IMR-90 (cell line): ENCODE data around the gene FOXI1. TPM values are rescaled to one million over a fixed set of nuclear protein-coding genes. Genes with fewer than 3 reads are reported as not detected.

Experiments
- ATAC-seq: fragments of 200-7000 bp; cut with Tn5 transposase; 2 replicates; pipeline ENCODE4 v1.9.1; 2020; ENCODE audit warnings: low read depth, mild to moderate bottlenecking, moderate library complexity
- BruUV-seq: library from RNA; stranded (reverse); fragments of 400-500 nt; replicated peaks from 2 replicates; lab custom pipeline; 2021; lab: Mats Ljungman, UMichigan
- CTCF ChIA-PET: fragments of 300-600 bp; formaldehyde crosslinking; extraction: SDS; loops from one replicate; lab custom pipeline; 2021; ENCODE audit warnings: antibody characterized with exemption; lab: Yijun Ruan, JAX
- POLR2A ChIA-PET: fragments of 300-600 bp; sonication (Branson Sonifier 250); formaldehyde crosslinking; loops from one replicate; lab custom pipeline; 2022; ENCODE audit warnings: antibody characterized with exemption; ENCODE audit not compliant: unreplicated experiment; lab: Charles Lee
- DNase-seq: peaks from one replicate; pipeline ENCODE4 v3.0.0; 2013
- H2AFZ ChIP-seq: replicated peaks from 2 replicates; pipeline ENCODE3; 2013; ENCODE audit warnings: low read length, mild to moderate bottlenecking; ENCODE audit not compliant: poor library complexity
- H2AK5ac ChIP-seq: 2 replicates; pipeline ENCODE4 v1.6.1; 2013; ENCODE audit warnings: low read depth, low read length, inconsistent platforms
- H2AK9ac ChIP-seq: replicated peaks from 2 replicates; pipeline ENCODE3; 2013; ENCODE audit warnings: mild to moderate bottlenecking, low read depth, low read length, moderate library complexity; ENCODE audit not compliant: poor library complexity
- H2BK120ac ChIP-seq: 2 replicates; pipeline ENCODE4 v1.6.1; 2013; ENCODE audit warnings: low read depth, low read length, inconsistent platforms
- H2BK15ac ChIP-seq: 3 replicates; pipeline ENCODE4 v1.6.1; 2013; ENCODE audit warnings: low read depth, low read length, inconsistent platforms
- H2BK20ac ChIP-seq: 2 replicates; pipeline ENCODE4 v1.6.1; 2013; ENCODE audit warnings: low read depth, mild to moderate bottlenecking, inconsistent platforms, low read length, moderate library complexity
- H2BK5ac ChIP-seq: 2 replicates; pipeline ENCODE4 v1.6.1; 2013; ENCODE audit warnings: mild to moderate bottlenecking, low read depth, low read length, inconsistent platforms; ENCODE audit not compliant: poor library complexity, severe bottlenecking
- H3K14ac ChIP-seq: replicated peaks from 2 replicates; pipeline ENCODE4 v1.6.1; 2013; ENCODE audit warnings: low read depth, low read length, inconsistent platforms
- H3K18ac ChIP-seq: 2 replicates; pipeline ENCODE4 v1.6.1; 2013; ENCODE audit warnings: low read depth, low read length, control low read depth
- H3K23ac ChIP-seq: 2 replicates; pipeline ENCODE4 v1.6.1; 2013; ENCODE audit warnings: low read depth, low read length, inconsistent platforms
- H3K27ac ChIP-seq: 2 replicates; pipeline ENCODE4 v1.5.1; 2013; ENCODE audit warnings: mild to moderate bottlenecking, control low read depth, low read length; ENCODE audit not compliant: insufficient read depth
- H3K27me3 ChIP-seq: 2 replicates; pipeline ENCODE4 v1.6.1; 2013; ENCODE audit warnings: low read length; ENCODE audit not compliant: control insufficient read depth, insufficient read depth
- H3K36me3 ChIP-seq: 2 replicates; pipeline ENCODE4 v1.6.1; 2013; ENCODE audit warnings: low read length, mixed read lengths; ENCODE audit not compliant: control insufficient read depth, insufficient read depth
- H3K4ac ChIP-seq: 2 replicates; pipeline ENCODE4 v1.6.1; 2013; ENCODE audit warnings: low read depth, low read length, inconsistent platforms
- H3K4me1 ChIP-seq: 2 replicates; pipeline ENCODE4 v1.6.1; 2013; ENCODE audit warnings: low read length, mixed read lengths; ENCODE audit not compliant: control insufficient read depth, insufficient read depth
- H3K4me2 ChIP-seq: 2 replicates; pipeline ENCODE4 v1.6.1; 2013; ENCODE audit warnings: low read depth, mild to moderate bottlenecking, control low read depth, low read length, moderate library complexity
- H3K4me3 ChIP-seq: 2 replicates; pipeline ENCODE4 v1.5.1; 2013; ENCODE audit warnings: low read depth, mild to moderate bottlenecking, control low read depth, low read length, moderate library complexity; ENCODE audit not compliant: insufficient read depth
- H3K56ac ChIP-seq: 2 replicates; pipeline ENCODE4 v1.6.1; 2013; ENCODE audit warnings: low read length, inconsistent platforms; ENCODE audit not compliant: insufficient read depth; ENCODE audit errors: extremely low read depth
- H3K79me1 ChIP-seq, 2 experiments: 2 replicates each; pipeline ENCODE4 v1.6.1; 2013; ENCODE audit warnings: low read length in 2 of 2, inconsistent platforms in 1 of 2, low read depth in 1 of 2
- H3K9ac ChIP-seq: 2 replicates; pipeline ENCODE4 v1.6.1; 2013; ENCODE audit warnings: low read depth, low read length, control low read depth
- H3K9me1 ChIP-seq: 2 replicates; pipeline ENCODE4 v1.6.1; 2013; ENCODE audit warnings: low read length, inconsistent platforms; ENCODE audit not compliant: insufficient read depth
- H3K9me3 ChIP-seq: 2 replicates; pipeline ENCODE4 v1.6.1; 2013; ENCODE audit warnings: low read length; ENCODE audit not compliant: control insufficient read depth, insufficient read depth
- H4K20me1 ChIP-seq: 2 replicates; pipeline ENCODE4 v1.6.1; 2013; ENCODE audit warnings: low read length, inconsistent platforms; ENCODE audit not compliant: insufficient read depth
- H4K5ac ChIP-seq: 2 replicates; pipeline ENCODE4 v1.6.1; 2013; ENCODE audit warnings: mild to moderate bottlenecking, low read depth, low read length, control low read depth
- H4K8ac ChIP-seq, 2 experiments: 2 replicates each; pipeline ENCODE4 v1.6.1; 2013; ENCODE audit warnings: low read depth in 2 of 2, low read length in 2 of 2, control low read depth in 1 of 2, inconsistent platforms in 1 of 2
- H4K91ac ChIP-seq: 2 replicates; pipeline ENCODE4 v1.6.1; 2013; ENCODE audit warnings: low read depth, low read length, inconsistent platforms; ENCODE audit not compliant: insufficient read depth
- BHLHE40 ChIP-seq: fragments of 150-350 bp; IDR thresholded peaks from 2 replicates; pipeline ENCODE4 v1.6.1; 2016; ENCODE audit warnings: mild to moderate bottlenecking, low read depth, low read length
- POLR2A ChIP-seq: IDR thresholded peaks from 2 replicates; pipeline ENCODE4 v1.6.1; 2012; ENCODE audit warnings: mild to moderate bottlenecking, low read depth, low read length
- SMC3 ChIP-seq: fragments of 150-350 bp; IDR thresholded peaks from 2 replicates; pipeline ENCODE4 v1.6.1; 2016; ENCODE audit warnings: low read depth, mild to moderate bottlenecking, antibody characterized with exemption, low read length, moderate library complexity
- WGBS, 2 experiments: methylation state at CpG; one replicate each; pipeline versions ENCODE4 v1.1.5 to v1.1.7; 2013; ENCODE audit warnings: missing lambda C conversion rate in 2 of 2; ENCODE audit not compliant: insufficient read length in 1 of 2; ENCODE audit errors: extremely low coverage in 2 of 2; 5-methylcytosine and 5-hydroxymethylcytosine counted together
- dilution Hi-C: fragments of 300-500 bp; cut with HindIII; formaldehyde crosslinking; loops from one replicate; pipeline ENCODE4 v1.14.3; 2018; ENCODE audit warnings: low sequenced_read_pairs; ENCODE audit not compliant: unreplicated experiment
- in situ Hi-C: fragments of 300-500 bp; cut with MboI; formaldehyde crosslinking; loops from 3 replicates; pipeline ENCODE4 v1.14.3; 2019; ENCODE audit warnings: low sequenced_read_pairs, inconsistent platforms, mixed read lengths
- intact Hi-C: fragments of 100-400 bp; cut with micrococcal nuclease; formaldehyde crosslinking; loops from 2 replicates; pipeline ENCODE4 v1.10.0; 2022
- polyA plus RNA-seq, 3 experiments: library from polyadenylated mRNA; depleted of rRNA; stranded (reverse); fragments of >200 nt; gene quantifications; 2 replicates each; pipeline ENCODE4 v1.2.3, GENCODE V29; 2012; ENCODE audit warnings: low replicate concordance in 1 of 3
- total RNA-seq: library from RNA; depleted of rRNA; stranded (reverse); fragments of >200 nt; gene quantifications from 2 replicates; pipeline ENCODE4 v1.2.3, GENCODE V29; 2012

Gene FOXI1
- total and polyA plus RNA-seq, 2 of the 4 experiments (the other 2 are of a cell fraction): not detected

DNA sequence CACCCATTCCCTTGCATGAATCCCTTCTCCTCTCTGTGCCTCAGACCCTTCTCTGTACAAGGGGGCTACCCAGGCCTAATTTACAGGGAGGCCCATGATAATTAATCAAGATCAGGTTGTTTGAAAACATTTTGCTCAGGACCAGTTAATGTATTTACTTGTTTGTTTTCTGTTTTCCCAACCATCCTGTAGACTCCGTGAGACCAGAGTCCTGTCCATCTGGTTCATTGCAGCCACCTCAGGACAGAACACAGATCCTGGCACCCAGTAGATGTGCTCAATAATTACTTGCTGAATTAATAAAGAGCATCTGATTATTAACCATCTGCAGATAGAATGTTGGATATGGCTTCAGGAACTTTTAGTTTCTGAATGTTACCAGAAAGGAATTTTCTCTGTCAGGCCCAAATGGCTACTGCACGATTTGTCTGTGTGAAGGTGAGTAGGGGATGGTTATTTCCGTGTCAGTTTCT lies 27.3 kb downstream of the FOXI1 start:
- Histone ChIP-seq H2BK120ac (no peak overlapping the region), H2BK15ac (no peak overlapping the region), H3K9me3 (no peaks in the 10 kb centered on the region), H2AK5ac (no peak overlapping the region), H4K8ac (no peak overlapping the region), H3K4ac (no peak overlapping the region), H3K4me1 (no peaks in the 10 kb centered on the region), H3K23ac (no peak overlapping the region), H2AFZ (no peak overlapping the region), H3K27ac (no peak overlapping the region), H4K91ac (no peak overlapping the region), H3K4me2 (no peak overlapping the region), H3K14ac (no peak overlapping the region), H3K36me3 (no peaks in the 10 kb centered on the region), H2BK5ac (no peak overlapping the region), H3K9me1 (no peaks in the 10 kb centered on the region), H2AK9ac (no peak overlapping the region), H2BK20ac (no peak overlapping the region), H3K79me1 (no peaks in the 10 kb centered on the region), H3K56ac (no peak overlapping the region), H4K20me1 (no peaks in the 10 kb centered on the region), H3K4me3 (no peak overlapping the region), H3K27me3 (no peaks in the 10 kb centered on the region), H3K9ac (no peak overlapping the region), H4K5ac (no peak overlapping the region), H3K18ac (no peak overlapping the region)
- ChIA-PET CTCF (no interaction called here), POLR2A (no interaction called here)
- WGBS, 2 experiments: no CpG with 5 or more reads among the region's 3 CpGs
- intact Hi-C loops (no loop called here), dilution Hi-C loops (no loop called here), in situ Hi-C loops (no loop called here)
- ATAC-seq (no peak), DNase-seq (no peak)
- TF ChIP-seq SMC3 (no peak), BHLHE40 (no peak), POLR2A (no peak)
- no TSS peak for BruUV-seq
